ENCODE results near the gene MOCS1.

The MOCS1 gene

GRCh38 chr6:39861663-39862062, 72.6 kb downstream of the MOCS1 start:
- no peak for DNase-seq

GRCh38 chr6:39859025-39859424, 75.2 kb downstream of the MOCS1 start:
- no peak for DNase-seq

- no peak for DNase-seq
These were observed 78.8 kb downstream of the MOCS1 start for GRCh38 chr6:39855356-39855995.
